GM19467 (cell line): ENCODE results near the gene LRRC56.

Experiments
- ATAC-seq: cut with Tn5 transposase; IDR thresholded peaks from one replicate; pipeline ENCODE4 v1.9.1; 2021; ENCODE audit warnings: mild to moderate bottlenecking, moderate library complexity; ENCODE audit not compliant: unreplicated experiment

Gene LRRC56

GRCh38 chr11:538431-539051, 1.2 kb downstream of the LRRC56 start:
- no peak for ATAC-seq

GRCh38 chr11:539971-540481, 2.7 kb downstream of the LRRC56 start:
- ATAC-seq = no peak

- ATAC-seq = no peak
Observed at GRCh38 chr11:540583-541432, 3.5 kb downstream of the LRRC56 start.

GRCh38 chr11:541433-541885, 4.1 kb downstream of the LRRC56 start:
- no peak for ATAC-seq

- ATAC-seq = no peak
Observed at GRCh38 chr11:544817-545166, 7.5 kb downstream of the LRRC56 start.

GRCh38 chr11:545171-545570, 7.8 kb downstream of the LRRC56 start:
- no peak for ATAC-seq

GRCh38 chr11:548700-549603, 11.6 kb downstream of the LRRC56 start:
- no peak for ATAC-seq

GRCh38 chr11:550021-550745, 12.9 kb downstream of the LRRC56 start:
- ATAC-seq = no peak

- ATAC-seq = no peak
Observed at GRCh38 chr11:550746-551085, 13.4 kb downstream of the LRRC56 start.

GRCh38 chr11:551131-551530, 13.8 kb downstream of the LRRC56 start:
- no peak for ATAC-seq

GRCh38 chr11:551596-551995, 14.3 kb downstream of the LRRC56 start:
- ATAC-seq = no peak

GRCh38 chr11:553083-553987, 16.0 kb downstream of the LRRC56 start:
- ATAC-seq = no peak

GRCh38 chr11:553988-554340, 16.6 kb downstream of the LRRC56 start:
- ATAC-seq = no peak

GRCh38 chr11:554428-555226, 17.3 kb downstream of the LRRC56 start:
- no peak for ATAC-seq

GRCh38 chr11:555227-555779, 18.0 kb downstream of the LRRC56 start:
- no peak for ATAC-seq

GRCh38 chr11:555780-556661, 18.7 kb downstream of the LRRC56 start:
- ATAC-seq = no peak

- ATAC-seq = no peak
Observed at GRCh38 chr11:556662-557256, 19.4 kb downstream of the LRRC56 start.
